ENCODE measurements around the gene KCNK16. TPM values are rescaled to one million over a fixed set of nuclear protein-coding genes. Genes with fewer than 3 reads are reported as not detected.

Gene KCNK16
- total RNA-seq, 1 donor from 2014 or later, result not detected

DNA sequence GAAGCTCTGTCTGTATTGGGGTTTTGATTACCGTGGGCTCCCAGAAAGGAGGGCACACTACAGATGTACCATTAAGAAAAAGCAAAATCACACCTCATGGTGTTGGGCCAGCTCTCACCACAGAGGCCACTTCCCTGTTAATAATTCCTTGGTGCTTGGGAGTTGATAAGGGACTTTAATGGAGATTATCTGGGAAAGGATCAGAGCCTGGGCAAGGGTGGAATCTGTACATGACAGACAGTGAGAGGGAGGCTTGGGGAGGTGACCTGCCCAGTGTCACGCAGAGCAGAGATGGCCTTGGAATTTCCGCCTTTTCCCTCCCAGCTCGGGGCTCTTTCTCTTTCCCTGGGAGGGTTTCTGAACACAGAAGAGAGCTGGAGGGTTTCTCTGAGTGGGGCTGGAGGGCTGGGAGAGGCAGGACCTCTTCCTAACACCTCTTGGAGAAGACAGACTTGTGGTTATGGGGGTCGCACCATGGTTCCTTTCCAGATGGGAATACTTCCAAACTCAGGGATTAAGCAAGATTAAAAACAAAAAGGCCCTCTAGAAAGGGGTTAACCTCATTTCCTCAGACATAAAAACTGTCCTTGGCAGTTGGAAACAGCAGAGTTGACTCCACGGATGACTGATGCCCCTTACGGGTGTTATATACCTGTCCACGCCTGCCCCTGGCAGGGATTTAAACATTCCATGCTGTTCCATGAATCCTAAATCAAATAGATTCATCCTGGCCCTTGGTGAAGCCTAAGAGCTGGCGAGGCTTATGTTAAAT is 16.8 kb upstream of the KCNK16 start:
- Histone ChIP-seq H3K9ac (no peak overlapping the region), H3K36me3 (no peaks in the 10 kb centered on the region), H3K4me3 (no peak overlapping the region), H3K4me1 (peaks cover 15% of the 10 kb centered on the region), H3K27me3 (no peaks in the 10 kb centered on the region), H3K27ac (no peak overlapping the region), H3K4me2 (no peak overlapping the region), H3K79me2 (ENCODE audit: low read depth) (no peaks in the 10 kb centered on the region), H3F3A (ENCODE audit: low read depth) (no peaks in the 10 kb centered on the region), H2AFZ (replicated peaks) (no peak overlapping the region), H3K9me3 (ENCODE audit: low read depth) (no peaks in the 10 kb centered on the region), H4K20me1 (ENCODE audit: low read depth) (no peaks in the 10 kb centered on the region)
- Mint-ChIP-seq H3K9me3 (no peaks in the 10 kb centered on the region), H3K4me3 (no peak overlapping the region), H3K4me1 (peaks cover 23% of the 10 kb centered on the region), H3K27me3 (ENCODE audit: insufficient read depth, low read depth) (no peaks in the 10 kb centered on the region), H3K36me3 (no peaks in the 10 kb centered on the region), H3K27ac (no peak overlapping the region)
- DNase-seq (ENCODE audit: low spot score), result no peak
- TF ChIP-seq CTCF (IDR thresholded peaks at IDR 0.05), result no peak
- TF ChIP-seq EZH2 (IDR thresholded peaks at IDR 0.05), result no peak
- no peak for TF ChIP-seq EZH2phosphoT487 (IDR thresholded peaks at IDR 0.05)

DNA sequence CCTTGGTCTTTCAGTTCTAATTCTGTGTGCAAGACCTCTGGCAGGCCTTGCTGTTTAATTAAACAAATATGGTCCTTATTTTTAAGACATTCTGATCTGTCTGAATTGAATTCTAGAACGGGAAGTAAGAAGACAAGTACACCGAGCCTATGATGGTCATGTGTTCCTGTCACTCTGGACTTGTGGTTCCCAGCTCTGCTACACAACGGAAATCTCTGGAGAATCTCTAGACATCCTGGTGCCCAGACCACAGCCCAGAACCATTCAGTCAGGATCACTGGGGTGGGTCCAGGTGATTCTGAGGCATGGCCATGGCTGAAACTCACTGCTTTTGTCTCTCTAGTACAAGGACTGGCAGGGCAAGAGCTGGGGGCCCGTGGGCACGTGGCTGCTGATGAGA is 15.9 kb upstream of the KCNK16 start:
- H2AFZ ChIP-seq (replicated peaks), result no peak overlapping the region

GRCh38 chr6:39335780-39336545 is 13.5 kb upstream of the KCNK16 start:
- H4K20me1 ChIP-seq (ENCODE audit: low read depth), result no peaks in the 10 kb centered on the region
- H3K4me2 ChIP-seq, result peak overlapping the region; percentile 14
- no peaks in the 10 kb centered on the region for H3K9me3 ChIP-seq (ENCODE audit: low read depth)
- H3F3A ChIP-seq (ENCODE audit: low read depth), result no peaks in the 10 kb centered on the region
- H3K9me3 Mint-ChIP-seq, result no peaks in the 10 kb centered on the region
- DNase-seq (ENCODE audit: low spot score), result no peak
- H3K27me3 ChIP-seq, result no peaks in the 10 kb centered on the region
- no peak for TF ChIP-seq EZH2 (IDR thresholded peaks at IDR 0.05)
- no peak for TF ChIP-seq EZH2phosphoT487 (IDR thresholded peaks at IDR 0.05)
- no peak for TF ChIP-seq CTCF (IDR thresholded peaks at IDR 0.05)
- H3K4me1 Mint-ChIP-seq, result peaks cover 14% of the 10 kb centered on the region
- peak overlapping the region; percentile 23 for H2AFZ ChIP-seq (replicated peaks)
- H3K27ac ChIP-seq, result no peak overlapping the region
- H3K9ac ChIP-seq, result no peak overlapping the region
- H3K79me2 ChIP-seq (ENCODE audit: low read depth), result no peaks in the 10 kb centered on the region
- H3K36me3 ChIP-seq, result no peaks in the 10 kb centered on the region
- H3K36me3 Mint-ChIP-seq, result no peaks in the 10 kb centered on the region
- no peak overlapping the region for H3K27ac Mint-ChIP-seq
- H3K4me1 ChIP-seq, result peaks cover 15% of the 10 kb centered on the region
- H3K4me3 Mint-ChIP-seq, result no peak overlapping the region
- peaks cover 2% of the 10 kb centered on the region for H3K27me3 Mint-ChIP-seq (ENCODE audit: insufficient read depth, low read depth)
- H3K4me3 ChIP-seq, result no peak overlapping the region

More for the DNA sequence above, 15.9 kb upstream of the KCNK16 start:
- H3K27me3 ChIP-seq, result no peaks in the 10 kb centered on the region
- H3K9me3 Mint-ChIP-seq, result no peaks in the 10 kb centered on the region
- H3K4me1 ChIP-seq, result peaks cover 15% of the 10 kb centered on the region
- H3K9ac ChIP-seq, result no peak overlapping the region
- DNase-seq (ENCODE audit: low spot score), result no peak
- H3F3A ChIP-seq (ENCODE audit: low read depth), result no peaks in the 10 kb centered on the region
- H3K27ac Mint-ChIP-seq, result no peak overlapping the region
- H3K79me2 ChIP-seq (ENCODE audit: low read depth), result no peaks in the 10 kb centered on the region
- H3K27me3 Mint-ChIP-seq (ENCODE audit: insufficient read depth, low read depth), result no peaks in the 10 kb centered on the region
- H3K27ac ChIP-seq, result no peak overlapping the region
- no peak overlapping the region for H3K4me3 Mint-ChIP-seq
- TF ChIP-seq EZH2 (IDR thresholded peaks at IDR 0.05) (no peak), EZH2phosphoT487 (IDR thresholded peaks at IDR 0.05) (no peak), CTCF (IDR thresholded peaks at IDR 0.05) (no peak)
- H3K9me3 ChIP-seq (ENCODE audit: low read depth), result no peaks in the 10 kb centered on the region
- no peak overlapping the region for H3K4me3 ChIP-seq
- H3K36me3 ChIP-seq, result no peaks in the 10 kb centered on the region
- H3K4me2 ChIP-seq, result no peak overlapping the region
- H3K36me3 Mint-ChIP-seq, result no peaks in the 10 kb centered on the region
- H4K20me1 ChIP-seq (ENCODE audit: low read depth), result no peaks in the 10 kb centered on the region
- peaks cover 16% of the 10 kb centered on the region for H3K4me1 Mint-ChIP-seq

Data from neural progenitor cell (in vitro differentiated cells).